ENCODE measurements around the gene COL9A1.

Gene COL9A1

DNA sequence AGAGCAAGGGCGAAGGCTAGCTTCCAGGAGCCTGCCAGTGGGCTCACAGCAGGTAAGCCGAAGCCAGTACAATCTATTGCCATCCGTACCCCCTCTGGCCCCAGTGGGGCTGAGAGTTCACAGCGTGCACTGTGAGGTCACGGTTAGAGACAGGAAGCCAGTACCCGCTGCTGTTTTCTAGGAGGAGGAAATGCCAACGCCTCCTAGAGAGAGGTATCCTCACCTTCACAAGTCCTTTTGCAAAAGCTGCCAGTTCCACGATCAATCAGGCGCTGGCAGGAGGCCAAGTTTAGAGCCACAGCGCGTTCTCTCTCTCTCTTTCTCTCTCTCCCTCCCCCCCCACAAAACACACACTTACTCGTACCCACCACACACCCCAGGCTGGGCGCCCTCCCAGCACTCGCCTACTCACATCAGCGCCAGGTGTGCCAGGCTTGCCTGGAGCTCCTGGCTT is 22.5 kb downstream of the COL9A1 start:
- ChIA-PET CTCF (no interaction called here), POLR2A (no interaction called here)
- Histone ChIP-seq H3K27ac (ENCODE audit: insufficient read depth in 1 of 2, low read depth in 1 of 2, low read length in 2 of 2, poor library complexity in 1 of 2, severe bottlenecking in 2 of 2) (no peak overlapping the region), H3K9me3 (ENCODE audit: control extremely low read depth in 1 of 5, control insufficient read depth in 4 of 5, insufficient read depth in 2 of 5, low read depth in 1 of 5, low read length in 4 of 5) (peaks cover 0 to 2% (median 0%) of the 10 kb centered on the region in 5 experiments), H3K4me3 (ENCODE audit: control insufficient read depth in 1 of 7, extremely low read depth in 1 of 7, insufficient read depth in 4 of 7, low read depth in 2 of 7, low read length in 6 of 7) (no peak overlapping the region), H3K4me1 (ENCODE audit: control extremely low read depth in 1 of 4, control insufficient read depth in 4 of 4, insufficient read depth in 4 of 4, low read length in 3 of 4) (peaks cover 0 to 12% (median 5%) of the 10 kb centered on the region in 4 experiments), H3K27me3 (replicated peaks in 2 of 5; ENCODE audit: control insufficient read depth in 4 of 5, insufficient read depth in 5 of 5, low read length in 4 of 5) (peaks cover 15 to 57% (median 24%) of the 10 kb centered on the region in 5 experiments), H3K36me3 (ENCODE audit: control insufficient read depth in 4 of 4, insufficient read depth in 4 of 4, low read length in 3 of 4) (no peaks in the 10 kb centered on the region)
- no peak for DNase-seq
- 45% methylated on average over 13 of the region's 15 CpGs for WGBS (ENCODE audit: insufficient coverage)

GRCh38 chr6:70277470-70277869 is 25.4 kb downstream of the COL9A1 start:
- Histone ChIP-seq H3K27ac (ENCODE audit: insufficient read depth in 1 of 2, low read depth in 1 of 2, low read length in 2 of 2, poor library complexity in 1 of 2, severe bottlenecking in 2 of 2) (no peak overlapping the region), H3K9me3 (ENCODE audit: control extremely low read depth in 1 of 5, control insufficient read depth in 4 of 5, insufficient read depth in 2 of 5, low read depth in 1 of 5, low read length in 4 of 5) (peaks cover 0 to 2% (median 0%) of the 10 kb centered on the region in 5 experiments), H3K27me3 (replicated peaks in 2 of 5; ENCODE audit: control insufficient read depth in 4 of 5, insufficient read depth in 5 of 5, low read length in 4 of 5) (peaks cover 6 to 31% (median 13%) of the 10 kb centered on the region in 5 experiments), H3K36me3 (ENCODE audit: control insufficient read depth in 4 of 4, insufficient read depth in 4 of 4, low read length in 3 of 4) (no peaks in the 10 kb centered on the region), H3K4me3 (ENCODE audit: control insufficient read depth in 1 of 7, extremely low read depth in 1 of 7, insufficient read depth in 4 of 7, low read depth in 2 of 7, low read length in 6 of 7) (no peak overlapping the region), H3K4me1 (ENCODE audit: control extremely low read depth in 1 of 4, control insufficient read depth in 4 of 4, insufficient read depth in 4 of 4, low read length in 3 of 4) (peaks cover 0 to 4% (median 1%) of the 10 kb centered on the region in 4 experiments)
- ChIA-PET POLR2A (no interaction called here), CTCF (interaction anchor here (0.6 to 0.9 kb wide), 2 partner anchors 9 to 15 kb away, joined by 3 to 4 read pairs; no protein-coding TSS in a partner anchor)
- WGBS (ENCODE audit: insufficient coverage), result 93% methylated on average over 2 of the region's 2 CpGs
- DNase-seq, result no peak

DNA sequence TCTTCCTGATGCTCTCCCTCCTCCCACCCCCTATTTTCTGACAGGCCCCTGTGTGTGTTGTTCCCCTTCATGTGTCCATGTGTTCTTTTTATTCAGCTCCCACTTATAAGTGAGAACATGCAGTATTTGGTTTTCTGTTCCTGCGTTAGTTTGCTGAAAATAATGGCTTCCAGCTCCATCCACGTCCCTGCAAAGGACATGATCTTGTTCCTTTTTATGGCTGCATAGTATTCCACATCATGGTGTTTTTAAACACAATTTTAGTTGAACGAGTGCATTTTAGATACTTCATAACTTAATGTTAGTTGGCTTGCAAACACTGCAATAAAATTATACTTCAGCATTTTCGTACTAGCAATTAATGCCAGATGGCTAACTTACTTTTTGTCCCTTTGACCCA is 28.5 kb downstream of the COL9A1 start:
- no peak overlapping the region for H3K27ac ChIP-seq (ENCODE audit: insufficient read depth in 1 of 2, low read depth in 1 of 2, low read length in 2 of 2, poor library complexity in 1 of 2, severe bottlenecking in 2 of 2)
- no peak for DNase-seq
- peaks cover 0 to 9% (median 6%) of the 10 kb centered on the region in 5 experiments for H3K27me3 ChIP-seq (replicated peaks in 2 of 5; ENCODE audit: control insufficient read depth in 4 of 5, insufficient read depth in 5 of 5, low read length in 4 of 5)
- H3K36me3 ChIP-seq (ENCODE audit: control insufficient read depth in 4 of 4, insufficient read depth in 4 of 4, low read length in 3 of 4), result no peaks in the 10 kb centered on the region
- H3K4me1 ChIP-seq (ENCODE audit: control extremely low read depth in 1 of 4, control insufficient read depth in 4 of 4, insufficient read depth in 4 of 4, low read length in 3 of 4), result no peaks in the 10 kb centered on the region
- POLR2A ChIA-PET, result no interaction called here
- 88% methylated on average over 3 of the region's 4 CpGs for WGBS (ENCODE audit: insufficient coverage)
- no peak overlapping the region for H3K4me3 ChIP-seq (ENCODE audit: control insufficient read depth in 1 of 7, extremely low read depth in 1 of 7, insufficient read depth in 4 of 7, low read depth in 2 of 7, low read length in 6 of 7)
- CTCF ChIA-PET, result no interaction called here
- H3K9me3 ChIP-seq (ENCODE audit: control extremely low read depth in 1 of 5, control insufficient read depth in 4 of 5, insufficient read depth in 2 of 5, low read depth in 1 of 5, low read length in 4 of 5), result no peaks in the 10 kb centered on the region

DNA sequence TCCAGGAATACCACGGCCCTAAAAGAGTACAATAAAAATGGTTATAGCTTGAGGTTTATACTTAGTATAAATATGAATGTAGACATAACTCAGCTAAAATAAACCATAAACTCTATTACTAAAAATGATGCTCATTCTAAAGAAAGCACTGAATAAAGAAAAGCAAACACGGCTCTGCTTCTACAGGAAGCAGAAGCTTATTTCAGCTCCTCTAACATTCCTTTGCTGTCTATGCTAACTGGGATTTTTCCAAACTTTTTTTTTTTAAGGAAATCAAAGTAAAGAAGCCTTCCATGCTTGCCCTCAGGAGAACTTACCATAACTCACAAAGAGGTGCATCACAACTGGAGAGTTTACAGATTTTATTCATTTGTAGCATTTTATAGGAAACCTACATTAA is 30.8 kb downstream of the COL9A1 start:
- H3K36me3 ChIP-seq (ENCODE audit: control insufficient read depth in 4 of 4, insufficient read depth in 4 of 4, low read length in 3 of 4), result no peaks in the 10 kb centered on the region
- H3K27me3 ChIP-seq (replicated peaks in 2 of 5; ENCODE audit: control insufficient read depth in 4 of 5, insufficient read depth in 5 of 5, low read length in 4 of 5), result peaks cover 0 to 6% (median 4%) of the 10 kb centered on the region in 5 experiments
- WGBS (ENCODE audit: insufficient coverage), result no CpG with 5 or more reads among the region's 2 CpGs
- CTCF ChIA-PET, result interaction anchor here (1.5 kb wide), 1 partner anchor 20 kb away, joined by 4 read pairs; no protein-coding TSS in a partner anchor
- H3K4me1 ChIP-seq (ENCODE audit: control extremely low read depth in 1 of 4, control insufficient read depth in 4 of 4, insufficient read depth in 4 of 4, low read length in 3 of 4), result no peaks in the 10 kb centered on the region
- H3K27ac ChIP-seq (ENCODE audit: insufficient read depth in 1 of 2, low read depth in 1 of 2, low read length in 2 of 2, poor library complexity in 1 of 2, severe bottlenecking in 2 of 2), result no peak overlapping the region
- DNase-seq, result no peak
- H3K4me3 ChIP-seq (ENCODE audit: control insufficient read depth in 1 of 7, extremely low read depth in 1 of 7, insufficient read depth in 4 of 7, low read depth in 2 of 7, low read length in 6 of 7), result no peak overlapping the region
- no peaks in the 10 kb centered on the region for H3K9me3 ChIP-seq (ENCODE audit: control extremely low read depth in 1 of 5, control insufficient read depth in 4 of 5, insufficient read depth in 2 of 5, low read depth in 1 of 5, low read length in 4 of 5)
- POLR2A ChIA-PET, result no interaction called here

DNA sequence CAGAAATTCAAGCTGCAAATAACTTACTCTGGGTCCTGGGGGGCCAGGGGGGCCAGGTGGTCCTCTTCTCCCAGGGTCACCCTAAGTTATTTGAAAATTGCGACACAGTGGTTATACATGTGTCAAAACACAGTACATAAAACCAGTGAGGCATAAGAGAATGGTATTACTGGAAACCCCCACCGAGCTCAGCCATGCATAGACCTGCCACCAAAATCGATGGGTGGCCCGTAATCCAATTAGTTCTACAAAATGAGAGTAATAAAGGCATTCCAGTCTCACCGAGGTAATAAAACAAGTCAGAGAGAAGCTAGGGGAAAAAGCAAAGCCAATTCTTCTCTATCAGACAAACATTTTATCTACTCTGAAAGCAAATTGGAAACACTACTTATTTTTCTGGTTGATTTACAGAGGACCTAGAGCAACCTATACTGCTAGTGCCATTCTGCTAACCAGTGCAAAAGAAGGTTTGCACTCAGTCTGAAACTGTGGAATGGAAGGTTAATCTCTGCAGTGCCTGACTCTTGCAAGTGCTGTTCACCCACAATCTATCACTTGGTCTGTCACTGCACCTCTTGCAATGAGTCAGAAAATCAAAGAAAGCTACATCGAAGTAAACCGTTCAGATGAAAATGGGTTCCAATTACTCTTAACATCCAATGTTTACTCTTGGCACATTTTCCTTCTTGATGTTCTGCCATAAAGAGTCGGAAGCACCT is 32.4 kb downstream of the COL9A1 start:
- POLR2A ChIA-PET, result no interaction called here
- no peaks in the 10 kb centered on the region for H3K9me3 ChIP-seq (ENCODE audit: control extremely low read depth in 1 of 5, control insufficient read depth in 4 of 5, insufficient read depth in 2 of 5, low read depth in 1 of 5, low read length in 4 of 5)
- 67% methylated on average over 5 of the region's 8 CpGs for WGBS (ENCODE audit: insufficient coverage)
- no peaks in the 10 kb centered on the region for H3K36me3 ChIP-seq (ENCODE audit: control insufficient read depth in 4 of 4, insufficient read depth in 4 of 4, low read length in 3 of 4)
- H3K4me1 ChIP-seq (ENCODE audit: control extremely low read depth in 1 of 4, control insufficient read depth in 4 of 4, insufficient read depth in 4 of 4, low read length in 3 of 4), result no peaks in the 10 kb centered on the region
- no peak overlapping the region for H3K4me3 ChIP-seq (ENCODE audit: control insufficient read depth in 1 of 7, extremely low read depth in 1 of 7, insufficient read depth in 4 of 7, low read depth in 2 of 7, low read length in 6 of 7)
- DNase-seq, result no peak
- no peak overlapping the region for H3K27ac ChIP-seq (ENCODE audit: insufficient read depth in 1 of 2, low read depth in 1 of 2, low read length in 2 of 2, poor library complexity in 1 of 2, severe bottlenecking in 2 of 2)
- CTCF ChIA-PET, result no interaction called here
- H3K27me3 ChIP-seq (replicated peaks in 2 of 5; ENCODE audit: control insufficient read depth in 4 of 5, insufficient read depth in 5 of 5, low read length in 4 of 5), result peaks cover 0 to 6% (median 5%) of the 10 kb centered on the region in 5 experiments

GRCh38 chr6:70266142-70266541 is 36.7 kb downstream of the COL9A1 start:
- POLR2A ChIA-PET, result no interaction called here

DNA sequence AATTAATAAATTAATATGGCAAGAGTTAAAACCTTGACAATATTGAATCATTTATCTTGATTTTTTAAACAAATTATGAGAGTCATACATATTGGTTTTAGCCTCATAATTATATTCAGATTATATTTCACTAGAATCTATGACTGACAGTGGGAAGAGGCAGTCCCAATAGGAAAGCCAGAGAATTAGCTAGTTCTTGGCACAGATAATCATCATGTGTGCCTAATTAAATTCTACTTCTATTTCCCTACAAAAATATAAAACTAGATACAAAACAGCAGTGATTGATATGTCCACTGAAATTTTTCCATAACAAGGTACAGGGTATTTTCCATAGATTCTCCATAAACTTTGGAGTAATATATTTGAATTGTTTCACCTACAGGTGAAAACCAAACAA is 38.6 kb downstream of the COL9A1 start:
- POLR2A ChIA-PET, result no interaction called here
- Histone ChIP-seq H3K4me1 (ENCODE audit: control extremely low read depth in 1 of 4, control insufficient read depth in 4 of 4, insufficient read depth in 4 of 4, low read length in 3 of 4) (no peaks in the 10 kb centered on the region), H3K36me3 (ENCODE audit: control insufficient read depth in 4 of 4, insufficient read depth in 4 of 4, low read length in 3 of 4) (no peaks in the 10 kb centered on the region), H3K4me3 (ENCODE audit: control insufficient read depth in 1 of 7, extremely low read depth in 1 of 7, insufficient read depth in 4 of 7, low read depth in 2 of 7, low read length in 6 of 7) (no peak overlapping the region), H3K9me3 (ENCODE audit: control extremely low read depth in 1 of 5, control insufficient read depth in 4 of 5, insufficient read depth in 2 of 5, low read depth in 1 of 5, low read length in 4 of 5) (no peaks in the 10 kb centered on the region), H3K27me3 (replicated peaks in 2 of 5; ENCODE audit: control insufficient read depth in 4 of 5, insufficient read depth in 5 of 5, low read length in 4 of 5) (peaks cover 2 to 4% (median 3%) of the 10 kb centered on the region in 5 experiments), H3K27ac (ENCODE audit: insufficient read depth in 1 of 2, low read depth in 1 of 2, low read length in 2 of 2, poor library complexity in 1 of 2, severe bottlenecking in 2 of 2) (no peak overlapping the region)
- no peak for DNase-seq
- CTCF ChIA-PET, result no interaction called here

More at GRCh38 chr6:70266142-70266541, 36.7 kb downstream of the COL9A1 start:
- WGBS (ENCODE audit: insufficient coverage), result no CpG with 5 or more reads among the region's 2 CpGs
- Histone ChIP-seq H3K27me3 (replicated peaks in 2 of 5; ENCODE audit: control insufficient read depth in 4 of 5, insufficient read depth in 5 of 5, low read length in 4 of 5) (peaks cover 2 to 6% (median 4%) of the 10 kb centered on the region in 5 experiments), H3K4me1 (ENCODE audit: control extremely low read depth in 1 of 4, control insufficient read depth in 4 of 4, insufficient read depth in 4 of 4, low read length in 3 of 4) (no peaks in the 10 kb centered on the region), H3K4me3 (ENCODE audit: control insufficient read depth in 1 of 7, extremely low read depth in 1 of 7, insufficient read depth in 4 of 7, low read depth in 2 of 7, low read length in 6 of 7) (no peak overlapping the region), H3K36me3 (ENCODE audit: control insufficient read depth in 4 of 4, insufficient read depth in 4 of 4, low read length in 3 of 4) (no peaks in the 10 kb centered on the region), H3K9me3 (ENCODE audit: control extremely low read depth in 1 of 5, control insufficient read depth in 4 of 5, insufficient read depth in 2 of 5, low read depth in 1 of 5, low read length in 4 of 5) (no peaks in the 10 kb centered on the region), H3K27ac (ENCODE audit: insufficient read depth in 1 of 2, low read depth in 1 of 2, low read length in 2 of 2, poor library complexity in 1 of 2, severe bottlenecking in 2 of 2) (no peak overlapping the region)
- CTCF ChIA-PET, result no interaction called here
- no peak for DNase-seq
